K562 (cell line): ENCODE results near the gene PTPRF. TPM values are rescaled to one million over a fixed set of nuclear protein-coding genes. Genes with fewer than 3 reads are reported as not detected.
"Not testable (repeated sequence)": the region's sequence is repeated elsewhere in the genome, so short reads cannot be mapped to it uniquely, and the experiment has no call there.

Experiments
- ATAC-seq: fragments of 200-7000 bp; cut with Tn5 transposase; 3 replicates; pipeline ENCODE4 v1.9.1; 2020; ENCODE audit warnings: moderate library complexity
- BruUV-seq: library from RNA; stranded (reverse); fragments of 400-500 nt; replicated peaks from 2 replicates; lab custom pipeline; 2021; lab: Mats Ljungman, UMichigan
- CTCF ChIA-PET: fragments of 300-600 bp; formaldehyde crosslinking; extraction: SDS; loops from one replicate; lab custom pipeline; 2021; ENCODE audit warnings: low intra/inter-chr PET ratio; lab: Yijun Ruan, JAX
- POLR2A ChIA-PET: fragments of 300-600, 350-650 bp; sonication (Branson Sonifier 250); formaldehyde crosslinking; extraction: SDS; loops from one replicate; lab custom pipeline; 2021; ENCODE audit warnings: antibody characterized with exemption, inconsistent platforms; lab: Yijun Ruan, JAX
- DNase-seq, 4 experiments: peaks; one replicate each; pipeline versions ENCODE4 v3.0.0 to v3.0.0-alpha.2; 2011 to 2018; ENCODE audit warnings: low spot score in 3 of 4, mixed read lengths in 3 of 4; ENCODE audit errors: extremely low read depth in 1 of 4
- FAIRE-seq: peaks from 2 replicates; lab custom pipeline; 2011; peaks lifted over from hg19 to GRCh38; lab: Jason Lieb, UNC
- H2AFZ ChIP-seq: 2 replicates; pipeline ENCODE4 v1.6.0; 2011; ENCODE audit warnings: low read depth, low read length, control low read depth, inconsistent platforms
- H3K27ac ChIP-seq: fragments of 200-600 bp; 3 replicates; pipeline ENCODE4 v1.8.0; 2011; ENCODE audit warnings: low read depth, mild to moderate bottlenecking, control low read depth, inconsistent platforms, low read length, moderate library complexity, mixed read lengths; ENCODE audit errors: extremely low read depth
- H3K27me3 ChIP-seq, 2 experiments: fragments of 300-600 bp in 1 of 2; 2 replicates in 1 of 2; 3 replicates in 1 of 2; pipeline versions ENCODE4 v1.6.0 to v1.8.0; 2011; ENCODE audit warnings: inconsistent platforms in 2 of 2, low read length in 2 of 2, mild to moderate bottlenecking in 1 of 2, mixed read lengths in 1 of 2, moderate library complexity in 1 of 2; ENCODE audit not compliant: control insufficient read depth in 2 of 2, insufficient read depth in 2 of 2
- H3K36me3 ChIP-seq: fragments of 300-600 bp; 3 replicates; pipeline ENCODE4 v1.8.0; 2011; ENCODE audit warnings: mild to moderate bottlenecking, low read length, inconsistent platforms; ENCODE audit not compliant: control insufficient read depth, insufficient read depth
- H3K4me1 ChIP-seq, 2 experiments: fragments of 200-600 bp in 1 of 2; replicated peaks in 1 of 2; 2 replicates in 1 of 2; 3 replicates in 1 of 2; pipeline versions ENCODE4 v1.5.1 to v1.8.0; 2011; ENCODE audit warnings: inconsistent platforms in 2 of 2, low read length in 2 of 2, mild to moderate bottlenecking in 1 of 2, mixed read lengths in 1 of 2, moderate library complexity in 1 of 2; ENCODE audit not compliant: control insufficient read depth in 2 of 2, insufficient read depth in 2 of 2
- H3K4me2 ChIP-seq: 2 replicates; pipeline ENCODE4 v1.6.1; 2011; ENCODE audit warnings: low read length, control low read depth, inconsistent platforms, mixed read lengths; ENCODE audit not compliant: insufficient read depth
- H3K4me3 ChIP-seq: fragments of 200-600 bp; sonication (generic), shearing (Covaris generic); 2 replicates; pipeline ENCODE4 v1.5.1; 2016; ENCODE audit warnings: control low read depth, inconsistent platforms
- H3K79me2 ChIP-seq: fragments of 200-600 bp; 3 replicates; pipeline ENCODE4 v1.8.0; 2011; ENCODE audit warnings: low read length, inconsistent platforms; ENCODE audit not compliant: control insufficient read depth, insufficient read depth
- H3K9ac ChIP-seq, 2 experiments: 2 replicates each; pipeline versions ENCODE4 v1.6.0 to v1.6.1; 2011; ENCODE audit warnings: low read depth in 2 of 2, low read length in 2 of 2, control low read depth in 1 of 2, inconsistent platforms in 1 of 2, mild to moderate bottlenecking in 1 of 2, mixed read lengths in 1 of 2; ENCODE audit not compliant: insufficient read depth in 1 of 2
- H3K9me1 ChIP-seq: one replicate; pipeline ENCODE4 v1.6.0; 2011; ENCODE audit warnings: inconsistent platforms, mild to moderate bottlenecking, low read length, moderate library complexity; ENCODE audit not compliant: control insufficient read depth, insufficient read depth
- H3K9me3 ChIP-seq: replicated peaks from 2 replicates; pipeline ENCODE4 v1.5.1; 2011; ENCODE audit warnings: low read depth, low read length, inconsistent platforms; ENCODE audit not compliant: control insufficient read depth, insufficient read depth
- H4K20me1 ChIP-seq: replicated peaks from 2 replicates; pipeline ENCODE4 v1.6.1; 2011; ENCODE audit warnings: low read length, inconsistent platforms, mixed read lengths; ENCODE audit not compliant: control insufficient read depth, insufficient read depth
- ARNT ChIP-seq, 2 experiments: fragments of 450-650 bp; IDR thresholded peaks; 2 replicates each; pipeline ENCODE4 v1.6.1; 2016; ENCODE audit warnings: mild to moderate bottlenecking in 1 of 2
- E2F6 ChIP-seq, 2 experiments: IDR thresholded peaks; 2 replicates each; pipeline ENCODE4 v1.6.1; 2011; ENCODE audit warnings: borderline replicate concordance in 1 of 2, control low read depth in 1 of 2, low read depth in 1 of 2, low read length in 1 of 2, mild to moderate bottlenecking in 1 of 2, mixed read lengths in 1 of 2, moderate library complexity in 1 of 2; ENCODE audit not compliant: insufficient read depth in 1 of 2, insufficient read length in 1 of 2, poor library complexity in 1 of 2, severe bottlenecking in 1 of 2; ENCODE audit errors: extremely low read depth in 1 of 2
- GMEB1 ChIP-seq: fragments of 250-450 bp; sonication (Bioruptor Pico); IDR thresholded peaks from 2 replicates; pipeline ENCODE4 v1.4.0; 2020; ENCODE audit warnings: mild to moderate bottlenecking
- KLF16 ChIP-seq: IDR thresholded peaks from 2 replicates; pipeline ENCODE4 v1.6.1; 2016; ENCODE audit warnings: antibody characterized with exemption
- PCBP2 ChIP-seq: fragments of 200-400 bp; formaldehyde crosslinking; IDR thresholded peaks from 2 replicates; pipeline ENCODE4 v1.6.1; 2018; ENCODE audit warnings: low read length, low read depth, mild to moderate bottlenecking, moderate library complexity; ENCODE audit not compliant: poor library complexity, severe bottlenecking
- SMC3 ChIP-seq: conservative IDR thresholded peaks from 2 replicates; pipeline ENCODE4 v1.6.1; 2011; ENCODE audit warnings: low read depth, low read length, improper control_type of control experiment; ENCODE audit not compliant: insufficient read depth
- SNIP1 ChIP-seq: fragments of 450-650 bp; IDR thresholded peaks from 2 replicates; pipeline ENCODE4 v1.7.1; 2017; ENCODE audit warnings: low read depth, mild to moderate bottlenecking
- TAF7 ChIP-seq: fragments of 450-650 bp; IDR thresholded peaks from 2 replicates; pipeline ENCODE4 v1.6.1; 2016; ENCODE audit warnings: missing genetic modification characterization, missing compliant biosample characterization
- ZBTB43 ChIP-seq: sonication (generic); formaldehyde crosslinking; IDR thresholded peaks from 2 replicates; pipeline ENCODE4 v1.8.0; 2023; ENCODE audit warnings: mild to moderate bottlenecking, missing genetic modification reagents
- ZNF124 ChIP-seq: sonication (generic); formaldehyde crosslinking; IDR thresholded peaks from 2 replicates; pipeline ENCODE4 v1.8.1; 2022; ENCODE audit warnings: missing genetic modification reagents
- ZNF444 ChIP-seq: fragments of 250-450 bp; sonication (Bioruptor Pico); IDR thresholded peaks from 2 replicates; pipeline ENCODE4 v1.4.0; 2020; ENCODE audit warnings: mild to moderate bottlenecking, moderate library complexity
- WGBS: fragments of 100-300 bp; shearing (Covaris generic); methylation state at CpG from one replicate; pipeline ENCODE4 v1.1.6; 2016; ENCODE audit warnings: low coverage, mixed read lengths; ENCODE audit not compliant: insufficient coverage; ENCODE audit errors: missing lambda C conversion rate; 5-methylcytosine and 5-hydroxymethylcytosine counted together
- in situ Hi-C: fragments of 300-500 bp; cut with MboI; formaldehyde crosslinking; loops from 4 replicates; pipeline ENCODE4 v1.15.0; 2018; ENCODE audit warnings: inconsistent platforms, mixed read lengths
- intact Hi-C: fragments of 100-400 bp; cut with micrococcal nuclease; formaldehyde crosslinking; loops from 2 replicates; pipeline ENCODE4 v1.14.2; 2022
- polyA plus RNA-seq, 8 experiments: library from polyadenylated mRNA; depleted of rRNA in 4 of 8; stranded (reverse) in 5 of 8; unstranded in 3 of 8; fragments of >200 nt; fragmentation: Nextera tagmentation in 2 of 8; fragmentation: Illumina TruSeq in 1 of 8; extraction: Ambion mirVana in 2 of 8; extraction: Trizol in 1 of 8; gene quantifications; 2 replicates each; pipeline versions ENCODE4 v1.2.1 to v1.2.3, GENCODE V29; 2011 to 2014; ENCODE audit warnings: inconsistent platforms in 1 of 8, missing spikeins in 1 of 8
- total RNA-seq, 7 experiments: library from RNA; depleted of rRNA in 6 of 7; stranded (reverse); fragments of >200 nt in 6 of 7; fragmentation: Illumina TruSeq in 2 of 7; extraction: Trizol in 2 of 7; gene quantifications; 2 replicates each; pipeline versions ENCODE4 v1.2.1 to v1.2.3, GENCODE V29; 2011 to 2021; ENCODE audit warnings: low replicate concordance in 1 of 7

The PTPRF gene
- total and polyA plus RNA-seq, 9 of the 15 experiments (the other 6 are each of a cell fraction or from before 2014, with no cell fraction given) = 0.13 to 4.3 (median 1.1) TPM

- TF ChIP-seq ARNT (IDR thresholded peaks at IDR 0.05) (no peak), SNIP1 (no peak), PCBP2 (no peak)
These were observed 30.8 kb upstream of the PTPRF start (continued) for GRCh38 chr1:43499898-43500297.

GRCh38 chr1:43501806-43502205, 28.9 kb upstream of the PTPRF start:
- in situ Hi-C loops, CTCF ChIA-PET, H3K4me1 ChIP-seq, H3K9me3 ChIP-seq, H2AFZ ChIP-seq, intact Hi-C loops, H4K20me1 ChIP-seq, H3K4me2 ChIP-seq, POLR2A ChIA-PET, ATAC-seq, H3K9ac ChIP-seq, BruUV-seq, H3K79me2 ChIP-seq, DNase-seq, H3K4me3 ChIP-seq, H3K36me3 ChIP-seq, H3K9me1 ChIP-seq, H3K27ac ChIP-seq, FAIRE-seq: not testable (repeated sequence)
- WGBS = 22% methylated on average over 5 of the region's 33 CpGs
- peaks cover 29 to 46% of the 10 kb centered on the region in 2 experiments for H3K27me3 ChIP-seq

- Histone ChIP-seq H3K9ac (no peak overlapping the region), H3K4me3 (no peak overlapping the region), H2AFZ (no peak overlapping the region), H3K9me1 (no peaks in the 10 kb centered on the region), H3K27ac (no peak overlapping the region), H3K4me2 (no peak overlapping the region), H3K27me3 (peaks cover 36 to 63% of the 10 kb centered on the region in 2 experiments), H3K9me3 (no peaks in the 10 kb centered on the region), H4K20me1 (no peaks in the 10 kb centered on the region; the same call in 1 of the 2 replicates), H3K36me3 (no peaks in the 10 kb centered on the region), H3K4me1 (no peaks in the 10 kb centered on the region), H3K79me2 (no peaks in the 10 kb centered on the region)
- in situ Hi-C loops (no loop called here), intact Hi-C loops (no loop called here)
- FAIRE-seq (no peak), DNase-seq (no peak), ATAC-seq (no peak)
- 3% methylated on average over 8 of the region's 8 CpGs for WGBS
- no TSS peak for BruUV-seq
- CTCF ChIA-PET = no interaction called here
- POLR2A ChIA-PET = interaction anchor here (0.6 kb wide), 1 partner anchor 29 kb away, joined by 3 read pairs; no protein-coding TSS in a partner anchor
- TF ChIP-seq ZNF444 (CRISPR knock-in tag) = no peak
- TF ChIP-seq E2F6 (IDR thresholded peaks at IDR 0.05; ENCODE audit: borderline replicate concordance in 1 of 2, extremely low read depth in 1 of 2, insufficient read depth in 1 of 2, insufficient read length in 1 of 2, low read depth in 1 of 2, low read length in 1 of 2, poor library complexity in 1 of 2, severe bottlenecking in 1 of 2) = no peak
- TF ChIP-seq TAF7 (tag) = no peak
- TF ChIP-seq KLF16 = no peak
- no peak for TF ChIP-seq GMEB1
- TF ChIP-seq SMC3 = no peak
- no peak for TF ChIP-seq ZBTB43 (CRISPR knock-in tag)
- no peak for TF ChIP-seq ZNF124 (CRISPR knock-in tag)
These were observed 27.1 kb upstream of the PTPRF start for GRCh38 chr1:43503534-43503933.
